Activated naive CD8-positive, alpha-beta T cell treated with anti-CD3 and anti-CD28 coated beads for 36 hours (primary cell): ENCODE measurements around the gene ZNF341. TPM values are rescaled to one million over a fixed set of nuclear protein-coding genes. Genes with fewer than 3 reads are reported as not detected.

Source experiments
- DNase-seq: peaks from one replicate; pipeline ENCODE4 v3.0.0; 2021
- H3K27ac Mint-ChIP-seq: one replicate; pipeline ENCODE4 v1.8.0; 2022; ENCODE audit warnings: mild to moderate bottlenecking, moderate library complexity, mixed read lengths
- H3K27me3 Mint-ChIP-seq: one replicate; pipeline ENCODE4 v1.8.0; 2022; ENCODE audit warnings: mild to moderate bottlenecking, mixed read lengths
- H3K36me3 Mint-ChIP-seq: one replicate; pipeline ENCODE4 v1.8.0; 2021; ENCODE audit warnings: mild to moderate bottlenecking, mixed read lengths
- H3K4me1 Mint-ChIP-seq: one replicate; pipeline ENCODE4 v1.8.0; 2021; ENCODE audit warnings: mixed read lengths
- H3K4me3 Mint-ChIP-seq: one replicate; pipeline ENCODE4 v1.8.0; 2022; ENCODE audit warnings: mild to moderate bottlenecking, moderate library complexity, mixed read lengths
- H3K9me3 Mint-ChIP-seq: one replicate; pipeline ENCODE4 v1.8.0; 2022; ENCODE audit warnings: mixed read lengths
- total RNA-seq, 2 experiments: library from RNA; stranded (reverse); gene quantifications; one replicate each; pipeline ENCODE4 v1.2.3, GENCODE V29; 2021

ZNF341 gene
- total RNA-seq, 2 experiments from 2014 or later: 3.7 TPM

DNA sequence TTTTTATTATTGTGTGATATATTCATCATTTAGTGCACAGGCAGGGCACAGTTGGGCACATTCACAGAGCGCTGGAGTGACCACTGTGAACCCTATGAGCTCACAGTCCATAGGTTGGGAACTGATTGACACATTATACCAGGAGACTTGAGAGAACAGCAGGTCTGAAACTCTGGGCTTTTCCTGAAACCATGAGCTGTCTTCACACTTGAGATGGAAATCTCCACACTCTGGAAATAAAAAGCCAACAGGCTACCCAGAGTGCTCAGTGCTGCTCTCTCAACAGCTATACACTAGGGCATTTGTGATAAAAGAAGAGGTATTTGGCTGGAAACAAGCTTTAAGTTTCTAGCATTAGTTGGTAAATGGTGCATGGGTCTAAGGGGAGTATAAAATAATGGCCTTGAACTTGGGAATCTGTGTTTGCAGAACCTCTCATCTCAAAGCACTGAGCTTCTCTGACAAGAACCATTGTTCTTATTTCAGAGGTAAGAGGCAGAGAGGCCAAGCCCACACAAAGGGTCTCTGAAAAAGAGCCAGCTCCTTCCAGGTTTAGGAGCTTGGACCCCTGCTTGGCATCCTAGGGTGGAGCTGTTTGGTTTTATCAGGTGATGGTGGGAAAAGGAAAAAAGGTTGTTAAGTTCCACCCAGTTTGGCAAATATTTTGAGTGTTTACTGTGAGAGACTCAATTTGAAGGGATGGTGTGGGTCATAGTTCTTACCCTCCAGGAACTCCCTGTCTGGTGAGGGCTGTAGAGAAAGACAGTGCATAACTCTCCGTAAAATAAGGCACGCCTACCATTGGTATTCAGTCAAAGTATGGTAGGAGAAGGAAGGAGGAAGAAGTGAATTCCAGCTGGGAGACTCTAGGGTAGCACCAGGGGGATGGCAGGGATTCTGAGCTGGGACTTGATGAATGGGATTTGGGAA is 93.8 kb downstream of the ZNF341 start:
- no peaks in the 10 kb centered on the region for H3K9me3 Mint-ChIP-seq
- peaks cover 13% of the 10 kb centered on the region for H3K36me3 Mint-ChIP-seq
- no peak overlapping the region for H3K4me3 Mint-ChIP-seq
- DNase-seq: no peak
- peaks cover 77% of the 10 kb centered on the region for H3K4me1 Mint-ChIP-seq
- no peaks in the 10 kb centered on the region for H3K27me3 Mint-ChIP-seq
- H3K27ac Mint-ChIP-seq: no peak overlapping the region

DNA sequence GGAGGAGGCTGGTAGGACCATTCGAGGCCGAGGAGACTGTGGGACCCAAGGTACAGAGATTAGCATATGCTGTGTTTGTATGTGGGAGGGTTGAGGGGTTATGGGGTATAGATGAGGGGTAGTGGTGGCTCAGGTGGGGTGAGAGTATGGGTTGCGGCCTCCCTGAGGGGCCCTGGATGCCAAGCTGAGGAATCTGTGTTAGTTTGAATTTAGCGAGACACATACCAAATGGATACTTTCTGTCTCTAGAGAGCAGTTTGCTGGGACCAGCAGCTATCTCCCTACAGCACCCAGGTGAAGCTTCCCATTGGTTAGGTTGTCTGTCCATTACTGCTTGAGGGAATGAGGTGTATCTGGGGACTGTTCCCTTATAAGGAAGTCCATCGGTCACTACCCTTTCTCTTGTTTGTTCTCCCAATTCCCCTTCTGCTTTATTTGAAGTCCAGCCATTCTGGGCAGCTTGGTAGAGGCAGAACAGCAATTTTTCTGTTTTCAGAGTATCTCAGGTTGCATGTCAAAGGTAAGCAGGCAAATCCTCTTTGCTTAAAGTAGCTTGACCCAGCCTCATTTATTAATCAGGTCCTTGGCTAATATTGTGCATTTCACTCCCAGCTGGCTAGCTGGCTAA is 94.6 kb downstream of the ZNF341 start:
- no peaks in the 10 kb centered on the region for H3K9me3 Mint-ChIP-seq
- H3K36me3 Mint-ChIP-seq: peaks cover 13% of the 10 kb centered on the region
- H3K4me3 Mint-ChIP-seq: no peak overlapping the region
- peaks cover 76% of the 10 kb centered on the region for H3K4me1 Mint-ChIP-seq
- no peak overlapping the region for H3K27ac Mint-ChIP-seq
- no peaks in the 10 kb centered on the region for H3K27me3 Mint-ChIP-seq
- DNase-seq: no peak

DNA sequence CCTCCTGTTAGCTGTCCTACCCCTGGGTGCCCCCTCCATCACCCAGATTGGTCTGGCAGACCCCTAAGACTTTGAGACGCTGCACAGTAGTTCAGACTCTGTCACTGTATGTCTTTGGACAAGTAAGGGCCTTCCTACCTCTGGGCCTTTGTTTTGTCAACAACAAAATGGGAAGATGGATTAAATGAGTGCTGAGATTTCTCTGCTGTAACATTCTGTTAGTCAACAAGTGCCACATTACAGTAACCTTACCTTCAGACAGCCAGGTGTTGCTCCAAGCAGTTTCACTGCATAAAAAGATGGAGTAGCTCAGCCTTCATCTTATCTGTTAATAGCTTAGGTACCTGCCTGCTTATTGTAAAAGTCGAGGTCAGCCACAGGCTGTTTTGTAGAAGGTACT is 95.3 kb downstream of the ZNF341 start:
- peaks cover 74% of the 10 kb centered on the region for H3K4me1 Mint-ChIP-seq
- no peaks in the 10 kb centered on the region for H3K27me3 Mint-ChIP-seq
- no peak for DNase-seq
- H3K9me3 Mint-ChIP-seq: no peaks in the 10 kb centered on the region
- H3K27ac Mint-ChIP-seq: no peak overlapping the region
- H3K4me3 Mint-ChIP-seq: no peak overlapping the region
- peaks cover 16% of the 10 kb centered on the region for H3K36me3 Mint-ChIP-seq

DNA sequence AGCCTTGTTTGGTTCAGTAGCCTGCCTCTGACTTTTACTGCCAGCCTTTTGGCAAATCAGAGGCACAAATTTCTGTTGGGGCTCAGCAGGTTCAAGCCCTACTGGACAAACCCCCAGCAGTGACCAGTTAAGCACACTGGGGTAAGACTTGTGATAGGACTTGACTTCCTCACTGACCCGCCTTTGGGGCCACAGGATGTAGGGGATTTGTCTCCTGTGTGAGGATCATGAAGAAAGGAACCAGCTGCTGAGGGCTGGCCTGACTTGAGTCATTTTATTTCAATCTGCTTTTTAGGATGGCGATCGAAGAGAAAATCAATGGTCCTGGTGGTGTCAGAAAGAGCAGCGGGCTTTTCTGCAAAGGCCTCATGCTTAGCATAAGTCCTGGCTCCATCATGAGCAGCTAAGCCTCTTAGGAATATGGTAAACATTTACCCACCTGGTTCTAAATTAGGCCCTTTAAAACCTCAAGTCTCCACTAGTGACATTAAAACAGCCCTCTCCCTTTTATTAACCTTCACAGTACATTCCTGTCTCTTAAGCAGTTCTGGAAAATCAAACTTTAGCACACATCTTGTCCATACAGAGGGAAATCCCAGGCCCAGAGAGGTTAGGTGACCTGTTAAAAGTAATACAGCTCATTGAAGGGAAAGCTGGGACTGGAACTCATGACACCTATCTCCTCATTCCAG is 96.0 kb downstream of the ZNF341 start:
- Mint-ChIP-seq H3K4me3 (no peak overlapping the region), H3K27me3 (no peaks in the 10 kb centered on the region), H3K27ac (no peak overlapping the region), H3K9me3 (no peaks in the 10 kb centered on the region), H3K36me3 (peaks cover 15% of the 10 kb centered on the region), H3K4me1 (peaks cover 69% of the 10 kb centered on the region)
- no peak for DNase-seq

DNA sequence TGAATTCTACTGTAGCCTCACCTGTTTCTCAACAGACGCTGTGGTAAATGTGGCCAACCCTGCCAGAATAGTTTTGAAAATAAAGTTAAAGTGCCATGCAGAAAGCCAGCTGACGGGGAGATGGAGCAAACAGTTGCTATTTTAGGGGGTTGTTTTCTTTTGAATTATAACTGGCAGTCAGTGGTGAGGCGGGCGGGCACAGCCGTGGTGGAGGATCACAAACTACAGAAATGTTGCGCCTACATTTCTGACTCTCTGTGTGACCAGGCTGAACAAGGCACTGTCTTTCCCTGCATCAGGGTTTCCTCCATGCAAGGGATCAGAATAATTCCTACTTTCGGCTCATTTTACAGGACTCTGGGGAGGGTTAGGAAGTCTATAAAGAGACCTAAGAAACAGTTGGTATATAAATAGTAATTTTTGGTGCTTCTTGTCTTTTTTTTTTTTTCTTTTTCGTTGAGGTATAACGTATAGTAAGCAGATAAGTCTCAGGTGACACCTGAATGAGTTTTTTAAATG is 96.6 kb downstream of the ZNF341 start:
- Mint-ChIP-seq H3K4me1 (peaks cover 66% of the 10 kb centered on the region), H3K27ac (no peak overlapping the region), H3K9me3 (no peaks in the 10 kb centered on the region), H3K27me3 (no peaks in the 10 kb centered on the region), H3K36me3 (peaks cover 19% of the 10 kb centered on the region), H3K4me3 (no peak overlapping the region)
- no peak for DNase-seq

DNA sequence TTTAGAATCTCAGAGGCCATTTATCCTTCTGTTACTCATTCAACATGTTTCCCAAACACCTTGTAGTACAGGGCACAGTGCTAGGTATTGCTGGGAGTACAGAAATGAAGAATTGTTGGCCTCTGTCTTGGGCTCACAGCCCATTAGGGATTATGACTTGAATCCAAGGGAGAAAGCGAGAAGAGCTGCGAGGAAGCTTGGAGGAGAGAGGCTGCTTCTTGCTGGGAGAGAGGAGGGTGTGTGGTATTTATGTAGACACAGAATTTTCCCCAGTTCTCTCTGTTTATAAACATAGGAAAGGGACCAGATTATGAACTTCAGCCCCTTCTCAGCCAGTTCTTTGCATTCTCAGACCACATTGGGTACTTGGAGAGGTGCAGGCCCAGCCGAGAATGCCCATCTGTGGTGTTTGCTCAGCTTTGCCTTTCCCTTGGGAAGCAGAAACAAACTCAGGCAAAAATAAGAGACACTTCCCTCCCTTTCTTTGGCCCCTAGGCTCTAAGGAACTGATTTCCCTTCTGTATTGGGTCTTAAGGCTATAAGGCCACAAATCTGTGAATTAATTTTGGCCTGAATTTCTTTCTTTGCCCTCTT is 97.3 kb downstream of the ZNF341 start:
- Mint-ChIP-seq H3K4me3 (no peak overlapping the region), H3K9me3 (no peaks in the 10 kb centered on the region), H3K27ac (no peak overlapping the region), H3K27me3 (no peaks in the 10 kb centered on the region), H3K36me3 (peaks cover 26% of the 10 kb centered on the region), H3K4me1 (peaks cover 61% of the 10 kb centered on the region)
- no peak for DNase-seq

DNA sequence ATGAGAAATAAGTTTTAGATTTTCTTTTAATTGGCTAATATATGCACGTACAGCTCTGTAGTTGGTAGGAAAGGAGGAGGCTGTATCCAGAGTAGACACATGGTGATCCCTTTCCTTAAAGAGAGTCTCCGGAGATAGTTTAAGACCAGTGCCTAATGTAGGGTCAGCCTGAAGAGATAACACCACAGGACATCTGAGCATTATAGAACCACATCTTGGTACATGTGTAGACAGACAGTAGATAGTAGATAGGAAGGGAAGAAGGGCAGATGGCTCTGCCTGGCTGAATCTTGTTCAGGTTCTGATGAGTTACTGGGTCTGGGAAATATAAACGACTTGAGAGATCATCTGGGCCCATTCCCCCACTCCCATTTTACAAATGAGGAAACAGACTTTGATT is 97.8 kb downstream of the ZNF341 start:
- H3K4me3 Mint-ChIP-seq: no peak overlapping the region
- H3K36me3 Mint-ChIP-seq: peaks cover 22% of the 10 kb centered on the region
- no peak for DNase-seq
- peaks cover 55% of the 10 kb centered on the region for H3K4me1 Mint-ChIP-seq
- no peak overlapping the region for H3K27ac Mint-ChIP-seq
- no peaks in the 10 kb centered on the region for H3K27me3 Mint-ChIP-seq
- H3K9me3 Mint-ChIP-seq: no peaks in the 10 kb centered on the region

DNA sequence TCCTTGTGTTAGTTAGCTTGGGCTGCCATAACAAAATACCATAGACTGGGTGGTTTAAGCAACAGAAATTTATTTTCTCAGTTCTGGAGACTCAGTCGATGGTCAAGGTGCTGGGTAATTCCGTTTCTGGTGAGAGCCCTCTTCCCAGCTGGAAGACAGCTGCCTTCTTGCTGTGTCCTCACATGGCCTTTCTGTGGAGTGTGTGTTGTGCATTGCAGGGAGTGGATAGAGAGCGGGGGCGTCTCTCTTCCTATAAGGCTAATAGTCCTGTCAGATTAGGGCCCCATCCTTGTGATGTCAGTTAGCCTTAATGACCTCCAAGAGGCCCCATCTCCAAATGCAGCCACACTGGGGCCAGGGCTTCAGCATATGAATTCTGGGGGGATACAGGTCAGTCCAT is 98.6 kb downstream of the ZNF341 start:
- H3K27ac Mint-ChIP-seq: no peak overlapping the region
- no peaks in the 10 kb centered on the region for H3K9me3 Mint-ChIP-seq
- peaks cover 49% of the 10 kb centered on the region for H3K4me1 Mint-ChIP-seq
- H3K27me3 Mint-ChIP-seq: no peaks in the 10 kb centered on the region
- H3K36me3 Mint-ChIP-seq: peaks cover 29% of the 10 kb centered on the region
- DNase-seq: no peak
- no peak overlapping the region for H3K4me3 Mint-ChIP-seq

DNA sequence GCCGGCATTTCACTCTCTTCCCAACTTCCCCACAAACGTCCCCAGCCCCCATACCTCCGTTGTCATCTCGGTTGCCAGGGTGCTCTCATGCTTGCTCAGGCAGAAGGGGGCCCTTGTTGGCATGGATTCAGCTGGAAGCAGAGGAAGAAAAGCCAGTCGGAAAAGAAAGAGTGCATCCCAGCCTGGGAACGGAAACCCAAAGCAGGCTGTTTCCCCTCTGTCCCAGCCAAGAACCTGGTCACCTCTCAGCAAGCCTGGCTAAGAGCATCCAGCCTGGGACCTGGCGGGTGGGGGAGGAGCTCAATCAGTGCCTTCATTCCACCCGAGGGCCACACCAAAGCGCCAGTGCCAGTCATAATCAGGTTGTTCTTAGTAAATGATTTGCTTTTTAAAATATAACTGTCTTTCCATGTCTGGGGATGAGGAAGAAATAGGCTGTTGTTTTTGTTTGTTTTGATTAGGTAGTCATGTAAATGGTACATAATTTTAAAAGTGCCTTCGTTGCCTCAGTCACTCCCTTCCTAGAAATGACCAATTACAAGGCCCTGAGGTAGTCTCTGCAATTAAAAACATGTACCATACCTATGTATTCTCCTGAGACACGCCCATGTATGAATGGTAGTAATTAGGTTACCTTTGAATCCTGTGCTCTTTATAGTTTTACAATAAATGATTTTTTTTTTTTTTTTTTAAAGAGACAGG is 100.5 kb downstream of the ZNF341 start:
- H3K4me1 Mint-ChIP-seq: peaks cover 45% of the 10 kb centered on the region
- no peak for DNase-seq
- no peaks in the 10 kb centered on the region for H3K9me3 Mint-ChIP-seq
- H3K4me3 Mint-ChIP-seq: no peak overlapping the region
- no peaks in the 10 kb centered on the region for H3K27me3 Mint-ChIP-seq
- peaks cover 36% of the 10 kb centered on the region for H3K36me3 Mint-ChIP-seq
- no peak overlapping the region for H3K27ac Mint-ChIP-seq

DNA sequence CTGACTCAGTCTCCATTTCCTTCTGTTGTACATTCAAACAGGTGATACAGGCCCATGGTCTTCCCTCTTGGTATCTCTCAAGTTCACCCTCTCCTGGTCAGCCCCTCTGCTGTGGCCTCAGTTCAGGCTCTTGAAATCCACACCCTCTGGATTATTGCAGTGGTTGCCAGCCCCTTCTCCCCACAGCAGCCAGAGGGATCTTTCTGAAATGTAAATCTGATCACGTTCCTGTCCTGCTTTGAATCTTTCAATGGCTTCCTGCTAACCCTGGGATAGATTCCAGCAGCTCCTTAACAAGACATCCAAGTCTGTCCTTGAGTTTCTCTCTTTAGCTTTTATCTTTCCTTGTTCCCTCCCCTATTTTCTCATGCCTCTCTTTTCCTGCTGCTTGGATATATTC is 101.5 kb downstream of the ZNF341 start:
- H3K27ac Mint-ChIP-seq: no peak overlapping the region
- no peak for DNase-seq
- no peaks in the 10 kb centered on the region for H3K27me3 Mint-ChIP-seq
- no peak overlapping the region for H3K4me3 Mint-ChIP-seq
- H3K4me1 Mint-ChIP-seq: peaks cover 45% of the 10 kb centered on the region
- no peaks in the 10 kb centered on the region for H3K9me3 Mint-ChIP-seq
- peaks cover 36% of the 10 kb centered on the region for H3K36me3 Mint-ChIP-seq

DNA sequence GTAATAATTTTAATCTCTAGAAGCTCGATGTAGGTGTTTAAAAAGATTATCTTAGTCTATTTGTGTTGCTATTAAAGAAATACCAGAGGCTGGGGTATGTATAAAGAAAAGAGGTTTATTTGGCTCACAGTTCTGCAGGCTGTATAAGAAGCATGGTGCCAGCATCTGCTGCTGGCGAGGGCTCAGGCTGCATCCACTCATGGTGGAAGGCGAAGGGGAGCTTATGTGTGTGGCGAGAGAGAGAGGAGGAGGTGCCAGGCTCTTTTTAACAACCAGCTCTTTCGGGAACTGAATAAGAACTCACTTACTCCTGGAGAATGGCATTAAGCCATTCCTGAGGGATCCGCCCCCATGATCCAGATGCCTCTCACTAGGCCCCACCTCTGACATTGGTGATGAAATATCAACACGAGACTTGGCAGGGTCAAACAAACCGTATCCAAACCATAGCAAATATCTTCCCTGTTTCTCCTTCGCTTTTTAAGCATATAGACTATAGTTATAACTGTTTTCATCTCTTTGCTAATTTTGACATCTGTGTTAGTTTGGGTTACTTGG is 103.9 kb downstream of the ZNF341 start:
- Mint-ChIP-seq H3K27me3 (no peaks in the 10 kb centered on the region), H3K4me1 (peaks cover 44% of the 10 kb centered on the region), H3K4me3 (no peak overlapping the region), H3K36me3 (peaks cover 33% of the 10 kb centered on the region), H3K9me3 (no peaks in the 10 kb centered on the region), H3K27ac (no peak overlapping the region)
- DNase-seq: no peak

DNA sequence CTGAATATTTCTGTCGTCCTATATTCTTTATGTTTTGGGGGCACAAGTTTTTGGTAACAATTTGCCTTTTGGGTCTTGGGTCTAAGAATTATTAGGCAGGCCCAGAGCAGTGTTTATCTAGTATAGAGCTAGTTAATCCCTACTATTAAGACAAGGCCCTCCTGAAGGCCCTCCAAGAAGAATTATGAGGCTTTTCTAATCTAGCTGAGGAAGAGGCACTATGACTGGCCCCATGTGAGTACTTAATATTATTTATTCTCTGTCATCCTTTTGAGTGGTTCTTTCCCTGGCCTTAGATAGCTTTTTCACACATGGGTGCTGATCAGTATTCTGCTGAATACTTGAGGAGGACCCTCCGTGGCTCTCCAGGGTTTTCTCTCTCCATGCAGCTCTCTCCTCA is 104.5 kb downstream of the ZNF341 start:
- H3K27ac Mint-ChIP-seq: no peak overlapping the region
- no peak for DNase-seq
- H3K36me3 Mint-ChIP-seq: peaks cover 33% of the 10 kb centered on the region
- H3K9me3 Mint-ChIP-seq: no peaks in the 10 kb centered on the region
- peaks cover 50% of the 10 kb centered on the region for H3K4me1 Mint-ChIP-seq
- H3K4me3 Mint-ChIP-seq: no peak overlapping the region
- H3K27me3 Mint-ChIP-seq: no peaks in the 10 kb centered on the region

DNA sequence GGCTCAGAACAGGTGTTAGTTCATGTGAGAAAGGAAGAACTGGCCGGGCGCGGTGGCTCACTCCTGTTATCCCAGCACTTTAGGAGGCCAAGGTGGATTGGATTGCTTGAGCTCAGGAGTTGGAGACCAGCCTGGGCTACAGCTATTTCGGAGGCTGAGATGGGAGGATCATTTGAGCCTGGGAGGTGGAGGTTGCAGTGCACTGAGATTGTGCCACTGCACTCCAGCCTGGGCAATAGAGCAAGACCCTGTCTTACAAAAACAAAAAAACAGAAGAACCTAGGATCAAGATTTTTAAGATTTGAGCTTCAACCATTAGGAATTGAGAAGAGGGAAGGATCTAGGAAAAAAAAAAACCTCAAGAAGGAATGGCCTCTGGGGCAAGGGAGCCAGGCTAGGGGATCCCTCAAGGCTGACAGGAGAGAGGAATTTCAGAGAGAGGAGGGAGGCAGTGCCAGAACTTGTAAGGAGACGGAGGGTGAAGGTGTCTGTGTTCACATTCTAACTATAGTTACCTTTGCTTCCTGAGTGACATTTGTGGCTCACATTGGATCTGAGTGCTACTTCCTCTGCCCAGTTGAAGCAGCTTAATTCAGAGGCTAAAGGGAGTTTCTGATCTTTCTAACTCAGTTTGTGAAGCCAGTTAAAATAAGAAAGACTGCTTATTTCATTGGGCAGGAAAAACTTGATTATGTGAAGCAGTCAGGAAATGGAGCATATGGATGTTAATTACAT is 105.5 kb downstream of the ZNF341 start:
- Mint-ChIP-seq H3K9me3 (no peaks in the 10 kb centered on the region), H3K27me3 (no peaks in the 10 kb centered on the region), H3K36me3 (peaks cover 29% of the 10 kb centered on the region), H3K4me3 (no peak overlapping the region), H3K4me1 (peaks cover 60% of the 10 kb centered on the region), H3K27ac (no peak overlapping the region)
- DNase-seq: no peak
